Ovary (tissue), 3 donors: ENCODE measurements around the gene RPL27A.

Experiments used
- CTCF ChIP-seq, 3 donors: fragments of 450-650 bp in 2 of 3; fragments of 200-600 bp in 1 of 3; IDR thresholded peaks; one replicate each; pipeline versions ENCODE4 v1.5.1 to v1.8.0; 2016 to 2022; ENCODE audit warnings: antibody characterized with exemption in 3 of 3, mild to moderate bottlenecking in 1 of 3
- POLR2A ChIP-seq: fragments of 450-650 bp; IDR thresholded peaks from one replicate; pipeline ENCODE4 v1.6.1; 2017; ENCODE audit warnings: antibody characterized with exemption, mild to moderate bottlenecking, moderate library complexity
- donor health status: DM: no; HTN: no; CAD: no.

GRCh38 chr11:8642196-8642841 lies 40.3 kb upstream of the RPL27A start:
- TF ChIP-seq CTCF (IDR thresholded peaks at IDR 0.05) (no peak), POLR2A (no peak)
